ENCODE results near the gene ADAM8. TPM values are rescaled to one million over a fixed set of nuclear protein-coding genes. Genes with fewer than 3 reads are reported as not detected.

The ADAM8 gene
- total and polyA plus RNA-seq, 2 donors (not counting 1 experiment from before 2014, with no cell fraction given): 116 to 196 TPM

- DNase-seq: no peak
- H3K9me3 Mint-ChIP-seq (ENCODE audit: insufficient read depth): peaks cover 2% of the 10 kb centered on the region
- H3K4me3 ChIP-seq (ENCODE audit: control extremely low read depth in 1 of 5, extremely low read depth in 1 of 5, insufficient read depth in 1 of 5, low read depth in 2 of 5, low read length in 4 of 5): no peak overlapping the region
- H3K9ac ChIP-seq (ENCODE audit: low read length): no peak overlapping the region
- ChIA-PET POLR2A (no interaction called here), CTCF (interaction anchor here (1.0 kb wide), 1 partner anchor 18 kb away, joined by 3 read pairs; no protein-coding TSS in a partner anchor)
- H3K27me3 Mint-ChIP-seq: no peaks in the 10 kb centered on the region
- peaks cover 26% of the 10 kb centered on the region for H3K4me1 Mint-ChIP-seq
- no peaks in the 10 kb centered on the region for H3K27me3 ChIP-seq (replicated peaks in 1 of 4; ENCODE audit: control extremely low read depth in 1 of 4, control insufficient read depth in 3 of 4, insufficient read depth in 4 of 4, low read length in 3 of 4)
- no peak overlapping the region for H2AFZ ChIP-seq (ENCODE audit: insufficient read depth, low read depth, low read length, poor library complexity, severe bottlenecking)
- ATAC-seq (ENCODE audit: low read depth): no peak
- WGBS (ENCODE audit: insufficient coverage): 96% methylated on average over 10 of the region's 10 CpGs
- H3K4me2 ChIP-seq (replicated peaks; ENCODE audit: low read depth, low read length, poor library complexity, severe bottlenecking): no peak overlapping the region
- H3K79me2 ChIP-seq (ENCODE audit: control insufficient read depth, insufficient read depth, low read length): peaks cover 21% of the 10 kb centered on the region
- H3K36me3 ChIP-seq (replicated peaks in 1 of 2; ENCODE audit: control extremely low read depth in 1 of 2, control insufficient read depth in 1 of 2, extremely low read depth in 1 of 2, insufficient read depth in 2 of 2, low read length in 1 of 2): peaks cover 0 to 31% of the 10 kb centered on the region in 2 experiments
- intact Hi-C loops (cut with micrococcal nuclease): loop anchor here (5.0 kb wide), 1 partner anchor 211 kb away; no protein-coding TSS in a partner anchor
- H4K20me1 ChIP-seq (ENCODE audit: control insufficient read depth, insufficient read depth, low read length, poor library complexity, severe bottlenecking): peaks cover 24% of the 10 kb centered on the region
- TF ChIP-seq EZH2 (IDR thresholded peaks at IDR 0.05; ENCODE audit: borderline replicate concordance, insufficient read depth, low read depth, low read length, poor library complexity, severe bottlenecking) (no peak), CTCF (IDR thresholded peaks at IDR 0.05) (no peak)
- peaks cover 0 to 10% (median 0%) of the 10 kb centered on the region in 3 donors for H3K9me3 ChIP-seq (ENCODE audit: control extremely low read depth in 1 of 3, control insufficient read depth in 2 of 3, insufficient read depth in 1 of 3, low read length in 2 of 3)
- no peak overlapping the region for H3K27ac Mint-ChIP-seq
- H3K27ac ChIP-seq (ENCODE audit: low read length in 2 of 2): no peak overlapping the region
- peaks cover 13 to 26% of the 10 kb centered on the region in 2 donors for H3K4me1 ChIP-seq (ENCODE audit: control insufficient read depth in 2 of 2, insufficient read depth in 2 of 2, low read length in 2 of 2)
- H3K4me3 Mint-ChIP-seq: no peak overlapping the region
These were observed 34.9 kb upstream of the ADAM8 start for GRCh38 chr10:133311570-133311969.

GRCh38 chr10:133310789-133311188 is 34.1 kb upstream of the ADAM8 start:
- Histone ChIP-seq H3K9ac (ENCODE audit: low read length) (no peak overlapping the region), H4K20me1 (ENCODE audit: control insufficient read depth, insufficient read depth, low read length, poor library complexity, severe bottlenecking) (peaks cover 30% of the 10 kb centered on the region), H3K4me3 (ENCODE audit: control extremely low read depth in 1 of 5, extremely low read depth in 1 of 5, insufficient read depth in 1 of 5, low read depth in 2 of 5, low read length in 4 of 5) (no peak overlapping the region), H3K36me3 (replicated peaks in 1 of 2; ENCODE audit: control extremely low read depth in 1 of 2, control insufficient read depth in 1 of 2, extremely low read depth in 1 of 2, insufficient read depth in 2 of 2, low read length in 1 of 2) (peaks cover 0 to 31% of the 10 kb centered on the region in 2 experiments), H3K79me2 (ENCODE audit: control insufficient read depth, insufficient read depth, low read length) (peaks cover 28% of the 10 kb centered on the region), H3K4me1 (ENCODE audit: control insufficient read depth in 2 of 2, insufficient read depth in 2 of 2, low read length in 2 of 2) (peaks cover 18 to 33% of the 10 kb centered on the region in 2 donors), H3K9me3 (ENCODE audit: control extremely low read depth in 1 of 3, control insufficient read depth in 2 of 3, insufficient read depth in 1 of 3, low read length in 2 of 3) (peaks cover 0 to 5% (median 0%) of the 10 kb centered on the region in 3 donors), H3K27ac (ENCODE audit: low read length in 2 of 2) (no peak overlapping the region), H2AFZ (ENCODE audit: insufficient read depth, low read depth, low read length, poor library complexity, severe bottlenecking) (no peak overlapping the region), H3K4me2 (replicated peaks; ENCODE audit: low read depth, low read length, poor library complexity, severe bottlenecking) (no peak overlapping the region), H3K27me3 (replicated peaks in 1 of 4; ENCODE audit: control extremely low read depth in 1 of 4, control insufficient read depth in 3 of 4, insufficient read depth in 4 of 4, low read length in 3 of 4) (no peaks in the 10 kb centered on the region)
- intact Hi-C loops (cut with micrococcal nuclease): loop anchor here (5.0 kb wide), 1 partner anchor 212 kb away; no protein-coding TSS in a partner anchor
- H3K27ac Mint-ChIP-seq: no peak overlapping the region
- CTCF ChIA-PET: interaction anchor here (0.6 to 1.8 kb wide), 2 partner anchors 19 to 409 kb away, joined by 4 to 5 read pairs; no protein-coding TSS in a partner anchor
- no peak for ATAC-seq (ENCODE audit: low read depth)
- peak overlapping the region; percentile 37 for H3K4me3 Mint-ChIP-seq
- WGBS (ENCODE audit: insufficient coverage): no CpG with 5 or more reads among the region's 8 CpGs
- POLR2A ChIA-PET: no interaction called here
- H3K4me1 Mint-ChIP-seq: peaks cover 31% of the 10 kb centered on the region
- TF ChIP-seq CTCF (IDR thresholded peaks at IDR 0.05) (no peak), EZH2 (IDR thresholded peaks at IDR 0.05; ENCODE audit: borderline replicate concordance, insufficient read depth, low read depth, low read length, poor library complexity, severe bottlenecking) (no peak)
- no peaks in the 10 kb centered on the region for H3K27me3 Mint-ChIP-seq
- DNase-seq: no peak
- no peaks in the 10 kb centered on the region for H3K9me3 Mint-ChIP-seq (ENCODE audit: insufficient read depth)
